H1 (cell line): ENCODE data around the gene CCSER2. TPM values are rescaled to one million over a fixed set of nuclear protein-coding genes. Genes with fewer than 3 reads are reported as not detected.
"Not testable (repeated sequence)": the region's sequence is repeated elsewhere in the genome, so short reads cannot be mapped to it uniquely, and the experiment has no call there.

Source experiments
- CTCF ChIA-PET: fragments of 300-600 bp; sonication (Branson Sonifier 250); formaldehyde crosslinking; loops from one replicate; lab custom pipeline; 2021; ENCODE audit not compliant: partially characterized antibody; lab: Charles Lee
- POLR2A ChIA-PET: fragments of 300-600 bp; sonication (Branson Sonifier 250); formaldehyde crosslinking; loops from one replicate; lab custom pipeline; 2021; ENCODE audit warnings: inconsistent platforms; ENCODE audit not compliant: partially characterized antibody; lab: Charles Lee
- DNase-seq, 2 experiments: peaks; one replicate each; pipeline versions ENCODE4 v3.0.0 to v3.0.0-alpha.2; 2010 to 2022; ENCODE audit warnings: low spot score in 2 of 2, low read depth in 1 of 2, mixed read lengths in 1 of 2
- FAIRE-seq: peaks from 2 replicates; lab custom pipeline; 2011; peaks lifted over from hg19 to GRCh38; lab: Jason Lieb, UNC
- H2AFZ ChIP-seq: 2 replicates; pipeline ENCODE4 v1.8.1; 2012; ENCODE audit warnings: low read length, inconsistent platforms
- H2AK5ac ChIP-seq: 2 replicates; pipeline ENCODE4 v1.6.1; 2013; ENCODE audit warnings: low read depth, low read length
- H2BK120ac ChIP-seq: replicated peaks from 2 replicates; pipeline ENCODE3; 2013; ENCODE audit warnings: low read depth, low read length, inconsistent platforms
- H2BK12ac ChIP-seq: 2 replicates; pipeline ENCODE4 v1.6.1; 2013; ENCODE audit warnings: low read depth, low read length
- H2BK15ac ChIP-seq: 2 replicates; pipeline ENCODE4 v1.6.1; 2013; ENCODE audit warnings: low read length
- H2BK20ac ChIP-seq: 2 replicates; pipeline ENCODE4 v1.6.1; 2013; ENCODE audit warnings: low read length
- H2BK5ac ChIP-seq: 2 replicates; pipeline ENCODE4 v1.6.1; 2013; ENCODE audit warnings: low read depth, low read length
- H3K14ac ChIP-seq: 2 replicates; pipeline ENCODE4 v1.6.1; 2013; ENCODE audit warnings: inconsistent platforms; ENCODE audit not compliant: insufficient read length
- H3K18ac ChIP-seq: 2 replicates; pipeline ENCODE4 v1.6.1; 2013; ENCODE audit warnings: low read length; ENCODE audit errors: extremely low read depth
- H3K23ac ChIP-seq: 2 replicates; pipeline ENCODE4 v1.6.1; 2013; ENCODE audit warnings: inconsistent platforms; ENCODE audit not compliant: insufficient read length
- H3K23me2 ChIP-seq: 2 replicates; pipeline ENCODE4 v1.6.1; 2013; ENCODE audit warnings: low read depth, low read length
- H3K27ac ChIP-seq: 2 replicates; pipeline ENCODE4 v1.6.1; 2011; ENCODE audit warnings: low read depth, low read length, inconsistent platforms
- H3K27me3 ChIP-seq, 4 experiments: replicated peaks in 1 of 4; 1 replicate in 1 of 4; 2 replicates in 3 of 4; pipeline versions ENCODE4 v1.6.1 to v1.8.1; 2011 to 2013; ENCODE audit warnings: low read length in 3 of 4, mild to moderate bottlenecking in 3 of 4, inconsistent platforms in 2 of 4, mixed read lengths in 2 of 4, moderate library complexity in 1 of 4; ENCODE audit not compliant: control insufficient read depth in 3 of 4, insufficient read depth in 3 of 4; ENCODE audit errors: extremely low read depth in 1 of 4
- H3K36me3 ChIP-seq, 4 experiments: 2 replicates each; pipeline versions ENCODE4 v1.6.1 to v1.8.1; 2011 to 2013; ENCODE audit warnings: mild to moderate bottlenecking in 4 of 4, low read length in 3 of 4, moderate library complexity in 2 of 4, control low read depth in 1 of 4, inconsistent platforms in 1 of 4; ENCODE audit not compliant: insufficient read depth in 4 of 4, control insufficient read depth in 2 of 4
- H3K4ac ChIP-seq: replicated peaks from 2 replicates; pipeline ENCODE3; 2013; ENCODE audit warnings: low read length, low read depth, mixed read lengths, inconsistent platforms; ENCODE audit not compliant: insufficient read length
- H3K4me1 ChIP-seq, 4 experiments: replicated peaks in 1 of 4; 1 replicate in 1 of 4; 2 replicates in 3 of 4; pipeline versions ENCODE4 v1.6.1 to v1.8.1; 2011 to 2013; ENCODE audit warnings: low read length in 3 of 4, inconsistent platforms in 2 of 4, mixed read lengths in 1 of 4; ENCODE audit not compliant: insufficient read depth in 4 of 4, control insufficient read depth in 3 of 4
- H3K4me2 ChIP-seq, 2 experiments: 2 replicates each; pipeline versions ENCODE4 v1.6.1 to v1.8.1; 2011 to 2013; ENCODE audit warnings: low read depth in 2 of 2, low read length in 2 of 2, control low read depth in 1 of 2, inconsistent platforms in 1 of 2, mild to moderate bottlenecking in 1 of 2; ENCODE audit not compliant: insufficient read depth in 1 of 2
- H3K4me3 ChIP-seq, 4 experiments: fragments of 200-600, 300-600 bp in 1 of 4; sonication (generic), shearing (Covaris generic), sonication (Bioruptor Twin) in 1 of 4; 2 replicates each; pipeline versions ENCODE4 v1.5.1 to v1.8.1; 2011 to 2016; ENCODE audit warnings: low read length in 4 of 4, low read depth in 3 of 4, control low read depth in 2 of 4, inconsistent platforms in 2 of 4, mild to moderate bottlenecking in 2 of 4, mixed read lengths in 1 of 4, moderate library complexity in 1 of 4; ENCODE audit not compliant: insufficient read depth in 2 of 4; ENCODE audit errors: extremely low read depth in 1 of 4
- H3K56ac ChIP-seq: replicated peaks from 2 replicates; pipeline ENCODE3; 2013; ENCODE audit warnings: low read depth, mild to moderate bottlenecking, mixed read lengths, low read length, inconsistent platforms; ENCODE audit not compliant: insufficient read length
- H3K79me1 ChIP-seq: 2 replicates; pipeline ENCODE4 v1.6.1; 2013; ENCODE audit warnings: low read depth, low read length, control low read depth
- H3K79me2 ChIP-seq, 2 experiments: 2 replicates each; pipeline versions ENCODE4 v1.6.1 to v1.8.1; 2012 to 2013; ENCODE audit warnings: low read length in 2 of 2, mild to moderate bottlenecking in 2 of 2, inconsistent platforms in 1 of 2; ENCODE audit not compliant: insufficient read depth in 2 of 2, control insufficient read depth in 1 of 2
- H3K9ac ChIP-seq, 4 experiments: replicated peaks in 1 of 4; 1 replicate in 1 of 4; 2 replicates in 3 of 4; pipeline versions ENCODE4 v1.6.1 to v1.8.1; 2011 to 2013; ENCODE audit warnings: low read depth in 3 of 4, low read length in 3 of 4, control low read depth in 2 of 4, mild to moderate bottlenecking in 2 of 4, moderate library complexity in 2 of 4, inconsistent platforms in 1 of 4; ENCODE audit errors: extremely low read depth in 1 of 4
- H3K9me3 ChIP-seq, 2 experiments: 2 replicates each; pipeline versions ENCODE4 v1.6.1 to v1.8.1; 2012 to 2013; ENCODE audit warnings: mild to moderate bottlenecking in 2 of 2, moderate library complexity in 2 of 2, control low read depth in 1 of 2, inconsistent platforms in 1 of 2, low read depth in 1 of 2, low read length in 1 of 2, mixed read lengths in 1 of 2; ENCODE audit not compliant: insufficient read depth in 2 of 2
- H4K20me1 ChIP-seq, 2 experiments: replicated peaks in 1 of 2; 2 replicates each; pipeline versions ENCODE3 to v1.8.1; 2011 to 2013; ENCODE audit warnings: inconsistent platforms in 2 of 2, low read length in 2 of 2, mild to moderate bottlenecking in 1 of 2; ENCODE audit not compliant: insufficient read depth in 2 of 2, control insufficient read depth in 1 of 2
- H4K5ac ChIP-seq: 2 replicates; pipeline ENCODE4 v1.6.1; 2013; ENCODE audit warnings: low read length, low read depth, mixed read lengths, inconsistent platforms; ENCODE audit not compliant: insufficient read length
- H4K8ac ChIP-seq: 2 replicates; pipeline ENCODE4 v1.8.0; 2013; ENCODE audit warnings: mild to moderate bottlenecking, moderate library complexity, low read length, inconsistent platforms; ENCODE audit not compliant: insufficient read depth; ENCODE audit errors: extremely low read depth
- H4K91ac ChIP-seq: replicated peaks from 2 replicates; pipeline ENCODE3; 2013; ENCODE audit warnings: low read length, mixed read lengths, inconsistent platforms; ENCODE audit not compliant: insufficient read length
- CTCF ChIP-seq, 3 experiments: IDR thresholded peaks; 1 replicate in 2 of 3; 2 replicates in 1 of 3; pipeline versions ENCODE4 v1.5.1 to v1.6.1; 2011; ENCODE audit warnings: low read length in 3 of 3, mild to moderate bottlenecking in 3 of 3, inconsistent platforms in 2 of 3, low read depth in 1 of 3, moderate library complexity in 1 of 3; ENCODE audit not compliant: insufficient read depth in 1 of 3; ENCODE audit errors: control extremely low read depth in 1 of 3
- HDAC6 ChIP-seq: IDR thresholded peaks from one replicate; pipeline ENCODE4 v1.7.1; 2012; ENCODE audit warnings: low read depth, mild to moderate bottlenecking, inconsistent platforms, low read length, moderate library complexity
- POLR2AphosphoS5 ChIP-seq: IDR thresholded peaks from 2 replicates; pipeline ENCODE4 v1.6.1; 2011; ENCODE audit warnings: low read depth, low read length
- SP2 ChIP-seq: IDR thresholded peaks from 2 replicates; pipeline ENCODE4 v1.6.1; 2012; ENCODE audit warnings: mild to moderate bottlenecking, low read length, inconsistent platforms
- TCF12 ChIP-seq: IDR thresholded peaks from 2 replicates; pipeline ENCODE4 v1.6.1; 2011; ENCODE audit warnings: low read depth, mild to moderate bottlenecking, low read length
- WGBS, 2 experiments: shearing (Covaris generic) in 1 of 2; methylation state at CpG; one replicate each; pipeline versions ENCODE4 v1.1.6 to v1.1.7; 2013 to 2015; ENCODE audit warnings: low lambda C conversion rate in 2 of 2, mixed read lengths in 2 of 2, inconsistent platforms in 1 of 2, low coverage in 1 of 2, missing lambda C conversion rate in 1 of 2; ENCODE audit not compliant: insufficient replicate concordance in 2 of 2, insufficient coverage in 1 of 2, insufficient read length in 1 of 2; ENCODE audit errors: extremely low coverage in 1 of 2, missing lambda C conversion rate in 1 of 2; 5-methylcytosine and 5-hydroxymethylcytosine counted together
- polyA plus RNA-seq, 7 experiments: library from polyadenylated mRNA; depleted of rRNA in 3 of 7; stranded (reverse) in 5 of 7; unstranded in 2 of 7; fragments of >200 nt in 5 of 7; fragments of 200-250 nt in 2 of 7; gene quantifications; 1 replicate in 5 of 7; 2 replicates in 1 of 7; 4 replicates in 1 of 7; pipeline versions ENCODE4 v1.2.1 to v1.2.3, GENCODE V29; 2011 to 2013; ENCODE audit warnings: missing spikeins in 2 of 7, mixed read lengths in 2 of 7
- total RNA-seq: library from RNA; stranded (reverse); fragmentation: NEBNext Ultra II Directional; extraction: Animal tissue kit (Norgen Biotek cat#: 25700); gene quantifications from 2 replicates; pipeline ENCODE4 v1.2.1, GENCODE V29; 2021

The CCSER2 gene
- total and polyA plus RNA-seq, 2 of the 8 experiments (the other 6 are each of a cell fraction or from before 2014, with no cell fraction given) = 6.9 to 30.5 TPM

GRCh38 chr10:84412482-84412881 is 84.1 kb downstream of the CCSER2 start (continued):
- TF ChIP-seq CTCF (IDR thresholded peaks at IDR 0.05; ENCODE audit: control extremely low read depth in 1 of 3, insufficient read depth in 1 of 3, low read depth in 1 of 3, low read length in 3 of 3) (no peak), POLR2AphosphoS5 (no peak), TCF12 (no peak), HDAC6 (no peak), SP2 (no peak)

GRCh38 chr10:84414110-84414509 is 85.7 kb downstream of the CCSER2 start:
- CTCF ChIA-PET = interaction anchor here (0.7 to 1.3 kb wide), 4 partner anchors 11 to 126 kb away, joined by 4 to 11 read pairs (median 4); no protein-coding TSS in a partner anchor
- not testable (repeated sequence) for FAIRE-seq

More at GRCh38 chr10:84414110-84414509, 85.7 kb downstream of the CCSER2 start:
- H3K27ac ChIP-seq, H3K9ac ChIP-seq, H2BK20ac ChIP-seq, H3K27me3 ChIP-seq, H2BK12ac ChIP-seq, H2BK120ac ChIP-seq, H3K14ac ChIP-seq, H4K8ac ChIP-seq, H3K36me3 ChIP-seq, POLR2A ChIA-PET, H3K79me1 ChIP-seq, H4K91ac ChIP-seq, H2AK5ac ChIP-seq, H2BK5ac ChIP-seq, H2AFZ ChIP-seq, H3K4me2 ChIP-seq, H3K4ac ChIP-seq, H3K23ac ChIP-seq, H4K5ac ChIP-seq, H3K23me2 ChIP-seq, H4K20me1 ChIP-seq, H3K18ac ChIP-seq, H2BK15ac ChIP-seq, DNase-seq, H3K56ac ChIP-seq, H3K4me3 ChIP-seq, H3K4me1 ChIP-seq: not testable (repeated sequence)
- Histone ChIP-seq H3K9me3 (peaks cover 8 to 18% of the 10 kb centered on the region in 2 experiments), H3K79me2 (peaks cover 0 to 48% of the 10 kb centered on the region in 2 experiments; a peak in 2 of 4 replicates)
- 83% methylated on average over 2 of the region's 2 CpGs; no CpG with 5 or more reads in 1 of the 2 experiments for WGBS, 2 experiments
